Middle frontal gyrus (tissue), 1 donor: ENCODE data around the gene FZD1.
"Not testable (repeated sequence)": the region's sequence is repeated elsewhere in the genome, so short reads cannot be mapped to it uniquely, and the experiment has no call there.

Experiments used
- DNase-seq: peaks from one replicate; pipeline ENCODE4 v3.0.0-alpha.2; 2015; ENCODE audit warnings: low spot score; ENCODE audit errors: extremely low spot score

The FZD1 gene

GRCh38 chr7:91295576-91295975 is 31.3 kb downstream of the FZD1 start:
- no peak for DNase-seq

- DNase-seq, result no peak
These were observed 33.7 kb downstream of the FZD1 start for GRCh38 chr7:91297939-91298338.

- no peak for DNase-seq
These were observed 35.9 kb downstream of the FZD1 start for GRCh38 chr7:91299952-91300775.

- DNase-seq, result no peak
These were observed 38.6 kb downstream of the FZD1 start for GRCh38 chr7:91302794-91303193.

GRCh38 chr7:91306266-91306665 is 42.0 kb downstream of the FZD1 start:
- DNase-seq, result no peak

GRCh38 chr7:91307467-91307866 is 43.2 kb downstream of the FZD1 start:
- DNase-seq, result no peak

GRCh38 chr7:91308191-91308590 is 44.0 kb downstream of the FZD1 start:
- not testable (repeated sequence) for DNase-seq

- DNase-seq, result no peak
These were observed 46.7 kb downstream of the FZD1 start for GRCh38 chr7:91310830-91311460.

- DNase-seq, result no peak
These were observed 47.6 kb downstream of the FZD1 start for GRCh38 chr7:91311839-91312238.

GRCh38 chr7:91313113-91313512 is 48.9 kb downstream of the FZD1 start:
- no peak for DNase-seq

GRCh38 chr7:91314591-91315323 is 50.5 kb downstream of the FZD1 start:
- no peak for DNase-seq

- no peak for DNase-seq
These were observed 52.2 kb downstream of the FZD1 start for GRCh38 chr7:91316426-91316825.

GRCh38 chr7:91319351-91319750 is 55.1 kb downstream of the FZD1 start:
- DNase-seq, result no peak

GRCh38 chr7:91320366-91321078 is 56.3 kb downstream of the FZD1 start:
- no peak for DNase-seq
